Head of caudate nucleus (tissue), 42 donors: Measurements from ENCODE around the gene FLNC.
A peak's percentile ranks its signal among the peaks of the same experiment; 100 is the strongest.

Experiments used
- DNase-seq, 42 donors: peaks; one replicate each; pipeline versions ENCODE4 v3.0.0 to v3.0.0-alpha.2; 2020 to 2021; ENCODE audit warnings: mixed read lengths in 7 of 42
- intact Hi-C: fragments of 100-400 bp; cut with DNase I; formaldehyde crosslinking; loops from one replicate; pipeline ENCODE4 v1.15.0; 2022

FLNC gene

GRCh38 chr7:128893251-128894100 is 63.3 kb downstream of the FLNC start:
- intact Hi-C loops, result no loop called here
- no peak for DNase-seq

DNA sequence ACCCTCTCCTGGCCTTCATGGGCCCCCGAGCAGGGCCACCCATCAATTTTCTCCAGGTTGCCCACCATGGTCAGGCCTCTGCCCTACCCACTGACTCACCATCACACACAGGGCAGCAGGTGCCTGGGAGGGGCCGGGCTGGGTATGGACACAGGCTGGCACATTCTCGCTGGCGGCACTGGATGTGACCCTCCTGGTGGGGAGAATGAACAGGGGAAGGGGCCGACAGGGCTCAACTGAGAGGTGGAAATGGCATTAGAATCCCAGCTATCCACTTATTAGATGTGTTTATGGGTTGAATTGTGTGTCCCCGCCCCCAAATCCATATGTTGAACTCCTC is 63.9 kb downstream of the FLNC start:
- intact Hi-C loops, result no loop called here
- no peak for DNase-seq

GRCh38 chr7:128895320-128895719 is 65.1 kb downstream of the FLNC start:
- intact Hi-C loops, result no loop called here
- DNase-seq, result no peak

DNA sequence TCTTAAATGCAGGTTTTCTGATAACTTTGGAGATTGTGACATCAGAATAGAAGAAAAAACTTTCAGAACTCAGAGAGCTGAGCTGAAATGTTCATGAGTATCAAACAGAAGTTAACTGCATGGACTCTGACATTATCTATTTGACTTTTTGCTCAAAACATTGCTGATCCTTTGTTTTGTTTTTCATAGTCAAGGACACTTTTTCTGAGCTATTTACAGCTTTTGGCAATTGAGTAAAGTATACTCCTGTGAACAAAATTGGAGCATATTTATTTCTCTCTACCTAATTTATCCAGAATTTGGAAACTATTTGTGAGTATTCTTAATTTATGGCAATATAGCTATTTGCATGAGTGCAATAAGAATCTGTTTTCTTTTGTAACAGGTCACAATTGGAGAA is 69.2 kb downstream of the FLNC start:
- intact Hi-C loops, result no loop called here
- no peak for DNase-seq

- intact Hi-C loops, result loop anchor here (10.0 kb wide), 1 partner anchor 195 kb away; no protein-coding TSS in a partner anchor
- no peak for DNase-seq
Observed at GRCh38 chr7:128900237-128900636, 70.0 kb downstream of the FLNC start.

DNA sequence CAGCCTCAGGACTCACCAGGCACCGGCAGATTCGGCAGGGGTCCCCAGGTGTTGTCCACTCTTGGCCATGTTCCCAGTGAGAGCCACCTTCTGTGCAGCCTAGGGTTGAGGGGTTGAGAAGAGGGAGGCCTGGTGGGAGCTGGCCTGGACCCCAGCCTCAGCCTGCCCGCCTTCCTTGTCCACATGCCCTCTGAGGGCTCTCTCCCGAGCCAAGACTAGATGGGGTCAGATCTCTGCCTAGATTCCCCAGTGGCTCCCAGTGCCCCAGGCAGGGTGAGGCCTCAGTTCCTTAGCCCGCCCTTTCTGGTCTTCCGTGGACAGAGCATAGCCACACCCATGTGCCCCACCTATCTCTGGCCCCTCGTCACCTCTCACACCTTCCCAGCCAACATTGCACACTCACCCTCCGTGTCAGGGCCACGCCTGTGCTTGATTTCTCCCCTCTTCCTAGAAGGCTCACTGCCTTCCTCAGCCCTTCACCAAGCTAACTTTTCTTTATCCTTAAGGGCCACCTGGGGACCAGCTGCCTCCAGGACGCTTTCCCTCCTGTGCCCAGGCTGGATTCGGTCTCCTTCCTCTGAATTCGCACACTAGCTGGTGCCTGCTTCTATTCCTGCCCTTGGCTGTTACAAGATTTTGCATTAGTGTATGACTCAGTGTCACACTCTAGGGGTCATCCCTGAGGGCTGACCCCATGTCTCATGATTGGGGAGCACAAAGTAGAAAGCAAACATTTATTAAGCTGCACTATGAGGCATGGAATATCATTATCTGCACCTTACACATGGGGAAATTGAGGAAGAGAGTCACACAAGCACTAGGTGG is 72.8 kb downstream of the FLNC start:
- intact Hi-C loops, result loop anchor here (10.0 kb wide), 1 partner anchor 192 kb away; no protein-coding TSS in a partner anchor
- DNase-seq, result no peak

GRCh38 chr7:128903621-128904361 is 73.6 kb downstream of the FLNC start:
- intact Hi-C loops, result loop anchor here (10.0 kb wide), 1 partner anchor 191 kb away; no protein-coding TSS in a partner anchor
- DNase-seq, result no peak

DNA sequence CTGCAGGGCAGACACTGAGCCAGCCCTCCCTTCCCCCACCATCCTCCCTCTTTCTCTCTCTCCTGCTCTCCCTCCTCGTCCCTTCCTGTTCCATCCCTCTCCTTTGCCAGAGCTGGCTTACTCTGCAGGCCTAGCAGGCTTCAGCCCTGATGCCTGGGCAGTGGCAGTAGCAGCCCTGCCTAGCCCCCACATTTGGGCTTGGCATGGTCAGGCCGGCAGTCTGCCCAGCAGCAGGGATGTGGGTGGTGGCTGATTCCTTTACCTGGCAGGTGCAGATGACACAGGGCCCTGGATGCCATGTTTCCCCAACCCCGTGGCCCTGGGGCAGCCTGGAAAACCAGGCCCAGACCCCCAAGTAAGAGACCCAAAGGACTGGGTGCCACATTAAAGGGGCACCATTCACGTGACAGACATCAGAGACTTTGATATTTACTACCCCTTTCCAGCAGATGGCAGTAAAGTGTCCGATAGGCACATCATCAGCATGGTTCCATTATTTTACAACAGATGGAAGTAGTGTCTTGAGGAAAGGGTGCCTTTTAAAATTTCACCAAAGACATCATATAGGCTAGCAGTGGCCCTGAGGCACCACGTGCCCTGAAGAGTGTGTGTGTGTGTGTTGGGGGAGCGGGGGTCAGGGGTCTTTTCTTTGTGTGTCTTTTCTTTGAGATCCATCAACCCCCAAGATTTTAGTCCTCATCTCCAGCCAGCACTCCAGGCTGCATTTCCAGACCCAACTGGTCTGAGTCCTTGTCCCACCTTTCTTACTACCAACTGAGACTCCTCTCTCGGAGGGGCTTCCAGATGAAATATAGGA is 74.4 kb downstream of the FLNC start:
- peak in 3 of 42 donors; percentile 5 to 35 (median 22) for DNase-seq
- intact Hi-C loops, result loop anchor here (10.0 kb wide), 1 partner anchor 190 kb away; no protein-coding TSS in a partner anchor

GRCh38 chr7:128906001-128906765 is 76.0 kb downstream of the FLNC start:
- DNase-seq, result peak in 1 of 42 donors; percentile 1
- intact Hi-C loops, result loop anchor here (10.0 kb wide), 1 partner anchor 189 kb away; no protein-coding TSS in a partner anchor

- peak in 1 of 42 donors; percentile 3 for DNase-seq
- intact Hi-C loops, result loop anchor here (10.0 kb wide), 1 partner anchor 188 kb away; no protein-coding TSS in a partner anchor
Observed at GRCh38 chr7:128906766-128907559, 76.8 kb downstream of the FLNC start.
